MM.1S (cell line): Measurements from ENCODE around the gene FAM193A.

Experiments used
- EZH2phosphoT487 ChIP-seq: fragments of 300-600 bp; sonication (generic); IDR thresholded peaks from 2 replicates; pipeline ENCODE4 v1.6.1; 2018; ENCODE audit warnings: antibody characterized with exemption, low read length
- TF ChIP-seq, protein P1 (sequence below): fragments of 300-600 bp; sonication (generic); IDR thresholded peaks from 2 replicates; pipeline ENCODE4 v1.5.1; 2016; ENCODE audit warnings: antibody characterized with exemption, low read length, mixed read lengths

DNA sequence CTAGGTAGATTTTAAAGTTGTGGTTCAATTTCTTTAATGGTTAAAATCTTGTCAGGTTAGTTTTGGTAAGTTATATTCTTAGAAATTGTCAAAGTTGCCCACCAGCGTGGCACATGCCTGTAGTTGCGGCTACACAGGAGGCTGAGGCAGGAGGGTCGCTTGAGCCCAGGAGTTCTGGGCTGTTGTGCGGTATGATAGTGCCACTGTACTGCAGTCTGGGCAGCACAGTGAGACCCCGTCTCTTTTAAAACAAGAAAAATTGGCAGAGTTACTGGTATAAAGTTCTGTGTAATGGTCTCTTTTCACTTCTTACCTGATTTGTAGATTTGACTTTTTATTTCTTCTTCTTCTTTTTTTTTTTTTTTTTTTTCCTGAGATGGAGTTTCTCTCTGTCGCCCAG, 64.4 kb downstream of the FAM193A start:
- TF ChIP-seq, protein P1, sequence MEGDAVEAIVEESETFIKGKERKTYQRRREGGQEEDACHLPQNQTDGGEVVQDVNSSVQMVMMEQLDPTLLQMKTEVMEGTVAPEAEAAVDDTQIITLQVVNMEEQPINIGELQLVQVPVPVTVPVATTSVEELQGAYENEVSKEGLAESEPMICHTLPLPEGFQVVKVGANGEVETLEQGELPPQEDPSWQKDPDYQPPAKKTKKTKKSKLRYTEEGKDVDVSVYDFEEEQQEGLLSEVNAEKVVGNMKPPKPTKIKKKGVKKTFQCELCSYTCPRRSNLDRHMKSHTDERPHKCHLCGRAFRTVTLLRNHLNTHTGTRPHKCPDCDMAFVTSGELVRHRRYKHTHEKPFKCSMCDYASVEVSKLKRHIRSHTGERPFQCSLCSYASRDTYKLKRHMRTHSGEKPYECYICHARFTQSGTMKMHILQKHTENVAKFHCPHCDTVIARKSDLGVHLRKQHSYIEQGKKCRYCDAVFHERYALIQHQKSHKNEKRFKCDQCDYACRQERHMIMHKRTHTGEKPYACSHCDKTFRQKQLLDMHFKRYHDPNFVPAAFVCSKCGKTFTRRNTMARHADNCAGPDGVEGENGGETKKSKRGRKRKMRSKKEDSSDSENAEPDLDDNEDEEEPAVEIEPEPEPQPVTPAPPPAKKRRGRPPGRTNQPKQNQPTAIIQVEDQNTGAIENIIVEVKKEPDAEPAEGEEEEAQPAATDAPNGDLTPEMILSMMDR = no peak
- TF ChIP-seq EZH2phosphoT487 = no peak
